CD4-positive, alpha-beta T cell (primary cell): ENCODE data around the gene REEP2. TPM values are rescaled to one million over a fixed set of nuclear protein-coding genes. Genes with fewer than 3 reads are reported as not detected.

Experiments
- ATAC-seq: fragments of 200-7000 bp; cut with Tn5 transposase; one replicate; pipeline ENCODE4 v1.10.0; 2022; ENCODE audit warnings: mild to moderate bottlenecking; ENCODE audit not compliant: poor library complexity
- CTCF ChIA-PET: fragments of 350-600 bp; sonication (Branson Sonifier 250); formaldehyde crosslinking; loops from one replicate; lab custom pipeline; 2021; ENCODE audit warnings: antibody characterized with exemption, inconsistent platforms; lab: Charles Lee
- POLR2A ChIA-PET: fragments of 350-600 bp; sonication (Branson Sonifier 250); formaldehyde crosslinking; loops from one replicate; lab custom pipeline; 2021; ENCODE audit warnings: antibody characterized with exemption, inconsistent platforms; lab: Charles Lee
- DNase-seq, 14 experiments: peaks; one replicate each; pipeline ENCODE4 v3.0.0-alpha.2; 2013 to 2020; ENCODE audit warnings: mixed read lengths in 2 of 14
- H3K27ac ChIP-seq, 2 donors: one replicate each; pipeline versions ENCODE4 v1.5.1 to v1.7.0; 2013; ENCODE audit warnings: low read length in 2 of 2, low read depth in 1 of 2, mild to moderate bottlenecking in 1 of 2
- H3K27me3 ChIP-seq, 2 experiments: 1 replicate in 1 of 2; 2 replicates in 1 of 2; pipeline versions ENCODE4 v1.6.1 to v1.7.0; 2013; ENCODE audit warnings: low read length in 2 of 2, control low read depth in 1 of 2, mild to moderate bottlenecking in 1 of 2, moderate library complexity in 1 of 2; ENCODE audit not compliant: insufficient read depth in 2 of 2, control insufficient read depth in 1 of 2
- H3K36me3 ChIP-seq: one replicate; pipeline ENCODE4 v1.6.1; 2013; ENCODE audit warnings: low read length, control low read depth; ENCODE audit not compliant: insufficient read depth
- H3K4me1 ChIP-seq: one replicate; pipeline ENCODE4 v1.6.1; 2013; ENCODE audit warnings: low read length, control low read depth; ENCODE audit not compliant: insufficient read depth
- H3K4me3 ChIP-seq: one replicate; pipeline ENCODE4 v1.5.1; 2013; ENCODE audit warnings: mild to moderate bottlenecking, low read length, moderate library complexity
- H3K9me3 ChIP-seq, 2 experiments: 1 replicate in 1 of 2; 2 replicates in 1 of 2; pipeline versions ENCODE4 v1.6.1 to v1.7.0; 2013; ENCODE audit warnings: low read length in 2 of 2, mild to moderate bottlenecking in 2 of 2, control low read depth in 1 of 2, moderate library complexity in 1 of 2; ENCODE audit not compliant: control insufficient read depth in 1 of 2, insufficient read depth in 1 of 2
- H3K27ac Mint-ChIP-seq: one replicate; pipeline ENCODE4 v1.8.0; 2020; ENCODE audit warnings: mixed read lengths
- H3K27me3 Mint-ChIP-seq: one replicate; pipeline ENCODE4 v1.8.0; 2021; ENCODE audit warnings: mixed read lengths
- H3K36me3 Mint-ChIP-seq: one replicate; pipeline ENCODE4 v1.8.0; 2021; ENCODE audit warnings: low read depth, mixed read lengths
- H3K4me1 Mint-ChIP-seq: one replicate; pipeline ENCODE4 v1.8.0; 2021; ENCODE audit warnings: low read depth, mixed read lengths
- H3K4me3 Mint-ChIP-seq: one replicate; pipeline ENCODE4 v1.8.0; 2020; ENCODE audit warnings: mild to moderate bottlenecking, mixed read lengths
- H3K9me3 Mint-ChIP-seq: one replicate; pipeline ENCODE4 v1.8.0; 2020; ENCODE audit warnings: mixed read lengths
- CTCF ChIP-seq: fragments of 200-600 bp; IDR thresholded peaks from one replicate; pipeline ENCODE4 v1.8.0; 2022; ENCODE audit warnings: antibody characterized with exemption, mild to moderate bottlenecking
- intact Hi-C, 2 experiments: fragments of 100-400 bp; cut with DNase I in 1 of 2; cut with micrococcal nuclease in 1 of 2; formaldehyde crosslinking; loops; one replicate each; pipeline versions ENCODE4 v1.15.1 to v1.9.0; 2023 to 2025; cut with DNase I, micrococcal nuclease
- total RNA-seq, 174 experiments: library from RNA in 2 of 174; stranded (reverse) in 2 of 174; gene quantifications; one replicate each; pipeline ENCODE4 v1.2.3 and lab custom pipeline; 2021 to 2026

The REEP2 gene
- total RNA-seq, 2 experiments from 2014 or later = 0.33 to 0.34 TPM

DNA sequence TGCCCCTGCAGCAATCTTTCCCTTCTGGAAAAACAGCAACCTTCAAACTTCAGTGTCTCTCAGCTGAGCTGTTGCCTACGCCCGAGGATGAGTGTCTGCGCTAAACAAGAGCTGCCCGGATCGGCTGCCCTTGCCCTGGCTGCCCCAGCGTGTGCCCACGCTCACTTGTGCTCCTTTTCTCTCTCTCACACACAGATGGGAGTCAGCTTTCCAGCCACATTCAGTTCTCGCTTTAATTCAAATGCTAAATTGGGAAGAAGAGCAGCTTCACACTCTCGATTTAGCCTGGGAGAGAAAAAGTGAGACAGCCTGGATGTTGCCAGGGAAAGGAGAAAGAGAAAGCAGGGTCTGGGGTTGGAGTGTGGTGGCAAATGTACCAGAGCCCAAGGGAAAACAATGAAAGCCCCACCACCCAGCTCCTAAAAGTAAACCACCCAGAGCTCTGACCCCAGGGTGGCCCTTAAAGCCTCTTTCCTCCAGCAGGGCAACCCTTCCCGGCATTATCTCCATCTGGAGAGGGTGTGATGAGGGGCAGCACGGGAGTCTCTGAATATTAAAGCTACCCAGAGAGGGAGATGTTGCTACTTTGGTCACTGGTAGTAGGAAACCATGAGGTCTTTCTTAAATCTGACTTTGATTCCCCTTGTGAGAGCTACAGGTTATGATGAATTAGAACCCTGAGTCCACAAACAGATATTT lies 16.5 kb downstream of the REEP2 start:
- no peaks in the 10 kb centered on the region for H3K36me3 ChIP-seq
- peaks cover 27% of the 10 kb centered on the region for H3K4me1 ChIP-seq
- TF ChIP-seq CTCF = no peak
- H3K27ac ChIP-seq = no peak overlapping the region
- ATAC-seq (no peak), DNase-seq (no peak)
- no peaks in the 10 kb centered on the region for H3K27me3 ChIP-seq
- H3K4me1 Mint-ChIP-seq = peaks cover 28% of the 10 kb centered on the region
- H3K36me3 Mint-ChIP-seq = no peaks in the 10 kb centered on the region
- H3K9me3 Mint-ChIP-seq = no peaks in the 10 kb centered on the region
- intact Hi-C loops = no loop called here
- H3K27me3 Mint-ChIP-seq = no peaks in the 10 kb centered on the region
- POLR2A ChIA-PET = interaction anchor here (1.4 kb wide), 1 partner anchor 10 kb away, joined by 3 read pairs; the partner anchor contains the start of gene EGR1
- CTCF ChIA-PET = interaction anchor here (1.1 to 1.4 kb wide), 3 partner anchors 43 to 103 kb away, joined by 3 to 4 read pairs (median 3); partner anchors contain the start of gene KDM3B
- H3K9me3 ChIP-seq = no peaks in the 10 kb centered on the region
- no peak overlapping the region for H3K4me3 ChIP-seq
- no peak overlapping the region for H3K27ac Mint-ChIP-seq
- H3K4me3 Mint-ChIP-seq = no peak overlapping the region

DNA sequence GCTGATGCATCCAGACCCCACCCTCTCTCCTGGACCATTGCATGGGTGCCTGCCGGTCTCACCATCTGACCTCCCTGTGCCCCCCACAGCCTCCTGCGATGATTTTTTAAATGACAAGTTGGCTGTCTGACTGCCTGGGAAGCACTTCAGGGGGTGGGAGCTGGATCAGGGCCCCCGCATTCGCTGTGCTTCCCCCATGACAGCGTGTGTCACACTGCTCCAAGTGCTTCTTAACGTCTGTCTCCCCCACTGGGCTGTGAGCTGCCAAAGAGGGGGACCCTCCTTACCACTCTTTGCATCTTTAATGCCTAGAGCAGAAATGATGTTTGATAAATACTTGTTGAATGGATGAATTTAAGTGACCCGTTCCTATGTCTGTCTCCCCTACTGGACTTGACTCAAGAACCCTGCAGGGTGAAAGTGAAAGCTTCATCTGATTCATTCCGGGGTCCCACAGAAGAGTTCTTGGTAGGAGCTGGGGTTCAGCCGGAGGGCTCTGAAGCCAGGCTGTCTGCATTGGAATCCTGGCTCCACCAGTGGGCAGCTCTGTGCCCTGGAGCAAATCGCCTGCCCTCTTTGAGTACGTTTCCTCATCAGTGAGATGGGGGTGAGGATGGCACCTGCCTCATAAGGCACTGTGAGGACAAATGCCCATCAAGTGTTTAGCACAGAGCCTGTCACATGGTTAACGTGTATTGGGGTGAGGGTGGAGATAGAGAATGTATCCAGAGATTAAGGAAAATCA lies 18.8 kb downstream of the REEP2 start:
- peak overlapping the region; percentile 8 for H3K4me3 Mint-ChIP-seq
- Histone ChIP-seq H3K27ac (no peak overlapping the region), H3K27me3 (no peaks in the 10 kb centered on the region), H3K36me3 (no peaks in the 10 kb centered on the region), H3K9me3 (no peaks in the 10 kb centered on the region), H3K4me1 (peaks cover 26% of the 10 kb centered on the region), H3K4me3 (no peak overlapping the region)
- ChIA-PET CTCF (no interaction called here), POLR2A (no interaction called here)
- no peaks in the 10 kb centered on the region for H3K9me3 Mint-ChIP-seq
- H3K27me3 Mint-ChIP-seq = no peaks in the 10 kb centered on the region
- TF ChIP-seq CTCF = no peak
- DNase-seq (no peak), ATAC-seq (no peak)
- intact Hi-C loops = no loop called here
- H3K27ac Mint-ChIP-seq = peak overlapping the region; percentile 91
- peaks cover 39% of the 10 kb centered on the region for H3K4me1 Mint-ChIP-seq
- H3K36me3 Mint-ChIP-seq = no peaks in the 10 kb centered on the region

GRCh38 chr5:138458384-138458783 lies 19.5 kb downstream of the REEP2 start:
- Histone ChIP-seq H3K27me3 (no peaks in the 10 kb centered on the region), H3K4me3 (no peak overlapping the region), H3K36me3 (no peaks in the 10 kb centered on the region), H3K9me3 (no peaks in the 10 kb centered on the region), H3K4me1 (peaks cover 32% of the 10 kb centered on the region), H3K27ac (no peak overlapping the region)
- intact Hi-C loops = no loop called here
- H3K27ac Mint-ChIP-seq = peak overlapping the region; percentile 91
- POLR2A ChIA-PET = no interaction called here
- peak overlapping the region; percentile 8 for H3K4me3 Mint-ChIP-seq
- TF ChIP-seq CTCF = no peak
- H3K9me3 Mint-ChIP-seq = no peaks in the 10 kb centered on the region
- no peaks in the 10 kb centered on the region for H3K27me3 Mint-ChIP-seq
- H3K36me3 Mint-ChIP-seq = no peaks in the 10 kb centered on the region
- ATAC-seq = no peak
- H3K4me1 Mint-ChIP-seq = peaks cover 39% of the 10 kb centered on the region
- peak in 1 of 14 experiments; percentile 12 for DNase-seq
- CTCF ChIA-PET = interaction anchor here (1.2 kb wide), 1 partner anchor 8 kb away, joined by 7 read pairs; no protein-coding TSS in a partner anchor
